ENCODE results near the gene SGPP1.

GRCh38 chr14:63705561-63706070, 22.2 kb downstream of the SGPP1 start:
- TF ChIP-seq CTCF (IDR thresholded peaks at IDR 0.05; ENCODE audit: low read depth, low read length) (no peak), MAX (IDR thresholded peaks at IDR 0.05; ENCODE audit: low read depth, low read length) (no peak), POLR2A (IDR thresholded peaks at IDR 0.05; ENCODE audit: extremely low read depth, insufficient read length) (no peak)
